ENCODE results near the gene SELL. TPM values are rescaled to one million over a fixed set of nuclear protein-coding genes. Genes with fewer than 3 reads are reported as not detected.

SELL gene
- total RNA-seq = 1 to 10 TPM in 5 of 6 experiments, under 1 TPM in 1; 0.80 to 4.5 (median 2.2) TPM
- long read RNA-seq = 0 reads

DNA sequence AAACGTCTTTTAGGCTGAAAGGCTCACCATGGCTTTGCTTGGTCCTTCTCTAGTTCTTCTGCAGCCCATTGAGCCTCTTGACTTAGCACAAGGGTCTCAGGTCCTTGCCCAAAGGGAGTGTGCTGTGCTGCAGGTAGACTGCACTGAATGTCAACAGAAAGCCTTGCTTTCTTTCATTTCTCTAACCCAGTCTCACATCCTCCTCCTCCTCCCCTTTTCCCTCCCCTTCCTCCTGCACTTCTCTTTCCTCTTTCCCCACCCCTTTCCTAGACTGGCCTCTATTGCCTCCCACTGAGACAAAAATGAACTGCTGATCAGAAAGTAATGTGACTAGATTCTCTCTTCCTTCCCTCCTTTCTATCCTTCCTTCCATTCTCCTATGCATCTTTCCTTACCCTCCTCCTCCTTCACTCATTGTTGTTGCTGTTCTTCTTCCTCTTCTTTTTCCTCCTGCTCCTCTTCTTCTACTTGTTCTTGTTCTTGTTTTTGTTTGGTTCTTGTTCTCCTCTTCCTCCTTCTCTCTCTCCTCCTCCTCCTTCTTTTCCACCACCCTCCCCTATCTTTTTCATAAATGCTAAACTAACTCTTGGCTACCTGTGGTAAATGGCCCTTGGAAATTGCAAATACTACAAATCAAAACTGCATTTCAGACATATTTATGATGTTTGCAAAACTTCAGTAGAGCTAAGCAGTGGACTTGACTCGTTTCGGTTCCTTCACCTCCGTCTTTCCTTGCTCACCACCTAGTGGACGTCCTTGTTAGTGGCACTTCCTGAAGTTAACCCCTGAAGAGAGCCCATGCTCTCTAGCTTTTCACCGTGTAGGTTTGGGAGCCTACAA, at the start of gene SELL:
SELL (minus strand) TSS at position 152 of the 840 bp plus-strand sequence; CDS start at position 30, 122 bp downstream.
- H3K27me3 ChIP-seq = no peaks in the 10 kb centered on the region
- ATAC-seq (peak; percentile 98 to 99 (median 99)), DNase-seq (peak in 2 of 3 donors; percentile 21 to 69)
- 6% methylated on average over 6 of the region's 6 CpGs for WGBS (ENCODE audit: insufficient coverage, low coverage, low lambda C conversion rate, missing lambda C conversion rate)
- peak within 1 kb of the TSS in 1 of 3 donors; percentile 5 for H3K27ac ChIP-seq
- TF ChIP-seq POLR2A (IDR thresholded peaks at IDR 0.05) = no peak
- TF ChIP-seq, protein P1, sequence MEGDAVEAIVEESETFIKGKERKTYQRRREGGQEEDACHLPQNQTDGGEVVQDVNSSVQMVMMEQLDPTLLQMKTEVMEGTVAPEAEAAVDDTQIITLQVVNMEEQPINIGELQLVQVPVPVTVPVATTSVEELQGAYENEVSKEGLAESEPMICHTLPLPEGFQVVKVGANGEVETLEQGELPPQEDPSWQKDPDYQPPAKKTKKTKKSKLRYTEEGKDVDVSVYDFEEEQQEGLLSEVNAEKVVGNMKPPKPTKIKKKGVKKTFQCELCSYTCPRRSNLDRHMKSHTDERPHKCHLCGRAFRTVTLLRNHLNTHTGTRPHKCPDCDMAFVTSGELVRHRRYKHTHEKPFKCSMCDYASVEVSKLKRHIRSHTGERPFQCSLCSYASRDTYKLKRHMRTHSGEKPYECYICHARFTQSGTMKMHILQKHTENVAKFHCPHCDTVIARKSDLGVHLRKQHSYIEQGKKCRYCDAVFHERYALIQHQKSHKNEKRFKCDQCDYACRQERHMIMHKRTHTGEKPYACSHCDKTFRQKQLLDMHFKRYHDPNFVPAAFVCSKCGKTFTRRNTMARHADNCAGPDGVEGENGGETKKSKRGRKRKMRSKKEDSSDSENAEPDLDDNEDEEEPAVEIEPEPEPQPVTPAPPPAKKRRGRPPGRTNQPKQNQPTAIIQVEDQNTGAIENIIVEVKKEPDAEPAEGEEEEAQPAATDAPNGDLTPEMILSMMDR (IDR thresholded peaks at IDR 0.05) = peak; percentile 73 to 76 (median 75)
- intact Hi-C loops (cut with DNase I) = no loop called here
- no peaks in the 10 kb centered on the region for H3K36me3 ChIP-seq
- peaks cover 0 to 6% (median 3%) of the 10 kb centered on the region in 4 donors for H3K4me1 ChIP-seq
- no peaks in the 10 kb centered on the region for H3K9me3 ChIP-seq
- H3K4me3 ChIP-seq = peak within 1 kb of the TSS in 2 of 3 donors; percentile 38 to 50

DNA sequence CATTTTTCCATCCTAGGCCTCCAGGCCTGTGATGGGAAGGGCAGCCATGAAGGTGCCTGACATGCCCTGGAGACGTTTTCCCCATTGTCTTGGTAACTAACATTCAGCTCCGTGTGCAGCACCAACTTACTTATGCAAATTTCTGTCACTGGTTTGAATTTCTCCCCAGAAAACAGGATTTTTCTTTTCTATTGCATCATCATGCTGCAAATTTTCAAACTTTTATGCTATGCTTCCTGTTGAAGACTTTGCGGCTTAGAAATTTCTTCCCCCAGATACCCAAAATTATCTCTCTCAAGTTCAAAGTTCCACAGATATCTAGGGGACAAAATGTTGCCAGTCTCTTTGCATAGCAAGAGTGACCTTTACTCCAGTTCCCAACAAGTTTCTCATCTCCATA, 47.6 kb upstream of the SELL start:
- TF ChIP-seq, protein P1 (IDR thresholded peaks at IDR 0.05) = no peak
- TF ChIP-seq POLR2A (IDR thresholded peaks at IDR 0.05) = no peak
- intact Hi-C loops (cut with DNase I) = no loop called here
- Histone ChIP-seq H3K4me1 (peaks cover 0 to 4% (median 0%) of the 10 kb centered on the region in 4 donors), H3K36me3 (no peaks in the 10 kb centered on the region), H3K27me3 (no peaks in the 10 kb centered on the region), H3K9me3 (no peaks in the 10 kb centered on the region), H3K4me3 (no peak overlapping the region), H3K27ac (no peak overlapping the region)
- DNase-seq (no peak), ATAC-seq (no peak)
- WGBS (ENCODE audit: insufficient coverage, low coverage, low lambda C conversion rate, missing lambda C conversion rate) = 74% methylated on average over 3 of the region's 3 CpGs

DNA sequence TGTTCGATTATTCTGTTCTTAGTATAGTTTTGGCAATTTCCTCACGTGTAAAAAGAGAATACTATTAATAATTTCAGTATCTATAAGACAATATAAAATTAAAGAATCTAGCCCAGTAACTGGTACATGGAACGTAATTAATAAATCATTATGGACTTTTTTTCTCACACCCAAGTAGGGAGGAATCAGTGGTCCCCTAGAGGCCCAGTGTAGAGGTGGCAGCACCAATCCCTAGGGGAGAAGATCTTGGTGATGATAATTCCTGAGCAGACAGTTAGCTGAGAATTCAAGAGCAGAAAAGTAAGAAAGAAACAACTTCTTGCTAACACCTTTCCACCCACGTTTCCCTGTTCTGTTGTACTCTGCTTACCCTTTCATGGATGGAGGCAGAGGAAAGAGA, 42.1 kb upstream of the SELL start:
- DNase-seq (no peak), ATAC-seq (no peak)
- no peak overlapping the region for H3K4me3 ChIP-seq
- no peak overlapping the region for H3K27ac ChIP-seq
- no peaks in the 10 kb centered on the region for H3K36me3 ChIP-seq
- no peaks in the 10 kb centered on the region for H3K9me3 ChIP-seq
- no peaks in the 10 kb centered on the region for H3K4me1 ChIP-seq
- no peak for TF ChIP-seq POLR2A (IDR thresholded peaks at IDR 0.05)
- TF ChIP-seq, protein P1 (IDR thresholded peaks at IDR 0.05) = no peak
- H3K27me3 ChIP-seq = no peaks in the 10 kb centered on the region
- 76% methylated on average over 4 of the region's 4 CpGs for WGBS (ENCODE audit: insufficient coverage, low coverage, low lambda C conversion rate, missing lambda C conversion rate)
- intact Hi-C loops (cut with DNase I) = no loop called here

DNA sequence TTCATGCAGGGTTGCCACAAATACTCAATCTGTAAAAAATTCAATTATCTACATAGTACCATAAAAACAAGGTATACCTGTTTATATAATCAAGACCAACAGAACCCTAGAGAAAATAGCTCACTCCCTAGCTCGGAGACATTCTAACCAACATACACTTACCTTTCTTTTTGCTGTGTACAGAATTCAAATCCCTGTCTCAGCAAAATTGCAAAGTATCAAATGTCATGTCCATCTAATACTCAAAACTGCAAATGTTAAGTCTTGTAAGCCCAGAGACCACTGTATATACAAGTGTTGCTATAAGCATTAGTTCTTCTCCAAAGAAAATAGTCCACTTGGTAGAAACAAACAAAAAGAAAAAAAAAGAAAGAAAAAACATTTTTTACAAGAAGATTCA, 38.6 kb upstream of the SELL start:
- Histone ChIP-seq H3K9me3 (no peaks in the 10 kb centered on the region), H3K27ac (no peak overlapping the region), H3K27me3 (no peaks in the 10 kb centered on the region), H3K4me1 (peaks cover 0 to 8% (median 0%) of the 10 kb centered on the region in 4 donors), H3K4me3 (no peak overlapping the region), H3K36me3 (no peaks in the 10 kb centered on the region)
- DNase-seq (no peak), ATAC-seq (no peak)
- intact Hi-C loops (cut with DNase I) = no loop called here
- 60% methylated on average over 1 of the region's 1 CpG for WGBS (ENCODE audit: insufficient coverage, low coverage, low lambda C conversion rate, missing lambda C conversion rate)
- TF ChIP-seq, protein P1 (IDR thresholded peaks at IDR 0.05) = no peak
- TF ChIP-seq POLR2A (IDR thresholded peaks at IDR 0.05) = no peak
